Measurements from ENCODE around the gene CCDC122.

GRCh38 chr13:43846496-43847158 lies 32.9 kb downstream of the CCDC122 start:
- TF ChIP-seq, protein P1, sequence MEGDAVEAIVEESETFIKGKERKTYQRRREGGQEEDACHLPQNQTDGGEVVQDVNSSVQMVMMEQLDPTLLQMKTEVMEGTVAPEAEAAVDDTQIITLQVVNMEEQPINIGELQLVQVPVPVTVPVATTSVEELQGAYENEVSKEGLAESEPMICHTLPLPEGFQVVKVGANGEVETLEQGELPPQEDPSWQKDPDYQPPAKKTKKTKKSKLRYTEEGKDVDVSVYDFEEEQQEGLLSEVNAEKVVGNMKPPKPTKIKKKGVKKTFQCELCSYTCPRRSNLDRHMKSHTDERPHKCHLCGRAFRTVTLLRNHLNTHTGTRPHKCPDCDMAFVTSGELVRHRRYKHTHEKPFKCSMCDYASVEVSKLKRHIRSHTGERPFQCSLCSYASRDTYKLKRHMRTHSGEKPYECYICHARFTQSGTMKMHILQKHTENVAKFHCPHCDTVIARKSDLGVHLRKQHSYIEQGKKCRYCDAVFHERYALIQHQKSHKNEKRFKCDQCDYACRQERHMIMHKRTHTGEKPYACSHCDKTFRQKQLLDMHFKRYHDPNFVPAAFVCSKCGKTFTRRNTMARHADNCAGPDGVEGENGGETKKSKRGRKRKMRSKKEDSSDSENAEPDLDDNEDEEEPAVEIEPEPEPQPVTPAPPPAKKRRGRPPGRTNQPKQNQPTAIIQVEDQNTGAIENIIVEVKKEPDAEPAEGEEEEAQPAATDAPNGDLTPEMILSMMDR (IDR thresholded peaks at IDR 0.05), result no peak
- TF ChIP-seq FOXP1 (CRISPR knock-in tag; IDR thresholded peaks at IDR 0.05; ENCODE audit: borderline replicate concordance), result no peak
- TF ChIP-seq, protein P2, sequence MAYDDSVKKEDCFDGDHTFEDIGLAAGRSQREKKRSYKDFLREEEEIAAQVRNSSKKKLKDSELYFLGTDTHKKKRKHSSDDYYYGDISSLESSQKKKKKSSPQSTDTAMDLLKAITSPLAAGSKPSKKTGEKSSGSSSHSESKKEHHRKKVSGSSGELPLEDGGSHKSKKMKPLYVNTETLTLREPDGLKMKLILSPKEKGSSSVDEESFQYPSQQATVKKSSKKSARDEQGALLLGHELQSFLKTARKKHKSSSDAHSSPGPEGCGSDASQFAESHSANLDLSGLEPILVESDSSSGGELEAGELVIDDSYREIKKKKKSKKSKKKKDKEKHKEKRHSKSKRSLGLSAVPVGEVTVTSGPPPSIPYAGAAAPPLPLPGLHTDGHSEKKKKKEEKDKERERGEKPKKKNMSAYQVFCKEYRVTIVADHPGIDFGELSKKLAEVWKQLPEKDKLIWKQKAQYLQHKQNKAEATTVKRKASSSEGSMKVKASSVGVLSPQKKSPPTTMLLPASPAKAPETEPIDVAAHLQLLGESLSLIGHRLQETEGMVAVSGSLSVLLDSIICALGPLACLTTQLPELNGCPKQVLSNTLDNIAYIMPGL (CRISPR knock-in tag; IDR thresholded peaks at IDR 0.05), result no peak
- no peak for TF ChIP-seq ATF3 (CRISPR knock-in tag; conservative IDR thresholded peaks at IDR 0.05)
- TF ChIP-seq ETV6 (CRISPR knock-in tag; IDR thresholded peaks at IDR 0.05), result no peak

All from WTC11 (cell line).